ENCODE measurements around the gene CDK19.

DNA sequence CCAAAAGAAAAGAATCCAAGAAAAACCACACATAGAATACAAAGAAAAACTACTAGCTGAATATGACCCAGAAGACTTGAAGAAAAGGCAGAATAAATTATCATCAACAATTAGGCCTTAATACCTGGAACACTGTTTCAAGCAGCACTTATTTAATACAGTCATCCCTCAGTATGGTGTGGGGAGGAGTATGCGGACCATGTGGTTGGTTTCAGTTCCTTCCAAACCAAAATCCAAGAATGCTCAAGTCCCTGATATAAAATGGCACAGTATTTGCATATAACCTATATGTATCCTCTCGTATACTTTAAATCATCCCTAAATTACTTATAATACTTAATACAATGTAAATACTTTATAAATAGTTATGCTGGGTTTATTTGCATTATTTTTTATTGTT lies 16.1 kb downstream of the CDK19 start:
- TF ChIP-seq CTCF (IDR thresholded peaks at IDR 0.05) (no peak), EZH2 (IDR thresholded peaks at IDR 0.05) (no peak)
